GM12891 (cell line): ENCODE measurements around the gene SYNDIG1L.

Experiments used
- PAX5 ChIP-seq: IDR thresholded peaks from 2 replicates; pipeline ENCODE4 v1.6.1; 2011; ENCODE audit warnings: low read length, moderate library complexity, mild to moderate bottlenecking; ENCODE audit not compliant: insufficient read depth, severe bottlenecking
- POLR2A ChIP-seq: IDR thresholded peaks from 2 replicates; pipeline ENCODE4 v1.6.1; 2011; ENCODE audit warnings: low read depth, low read length, control low read depth
- POLR2AphosphoS5 ChIP-seq: IDR thresholded peaks from 2 replicates; pipeline ENCODE4 v1.6.1; 2011; ENCODE audit warnings: low read depth, low read length, control low read depth
- POU2F2 ChIP-seq: IDR thresholded peaks from 2 replicates; pipeline ENCODE4 v1.6.1; 2011; ENCODE audit warnings: low read depth, mild to moderate bottlenecking, control low read depth, low read length, moderate library complexity
- TAF1 ChIP-seq: IDR thresholded peaks from 2 replicates; pipeline ENCODE4 v1.6.1; 2011; ENCODE audit warnings: low read depth, low read length, control low read depth

DNA sequence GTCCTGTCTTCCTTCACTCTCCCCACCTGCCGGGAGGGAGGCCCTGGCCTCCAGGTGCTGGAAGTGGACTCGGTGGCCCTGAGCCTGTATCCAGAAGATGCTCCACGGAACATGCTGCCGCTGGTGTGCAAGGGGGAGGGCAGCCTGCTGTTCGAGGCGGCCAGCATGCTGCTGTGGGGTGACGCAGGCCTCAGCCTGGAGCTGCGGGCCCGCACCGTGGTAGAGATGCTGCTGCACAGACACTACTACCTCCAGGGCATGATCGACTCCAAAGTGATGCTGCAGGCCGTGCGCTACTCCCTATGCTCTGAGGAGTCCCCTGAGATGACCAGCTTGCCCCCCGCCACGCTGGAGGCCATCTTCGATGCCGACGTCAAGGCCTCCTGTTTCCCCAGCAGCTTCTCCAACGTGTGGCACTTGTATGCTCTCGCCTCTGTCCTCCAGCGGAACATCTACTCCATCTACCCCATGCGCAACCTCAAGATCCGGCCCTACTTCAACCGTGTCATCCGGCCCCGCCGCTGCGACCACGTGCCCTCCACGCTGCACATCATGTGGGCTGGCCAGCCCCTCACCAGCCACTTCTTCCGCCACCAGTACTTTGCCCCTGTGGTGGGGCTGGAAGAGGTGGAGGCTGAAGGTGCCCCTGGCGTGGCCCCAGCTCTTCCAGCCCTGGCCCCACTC lies 69.0 kb downstream of the SYNDIG1L start:
- TF ChIP-seq POLR2A = no peak
- TF ChIP-seq POLR2AphosphoS5 = no peak
- no peak for TF ChIP-seq TAF1
- no peak for TF ChIP-seq PAX5
- TF ChIP-seq POU2F2 = no peak
